HG03457 (cell line): ENCODE results near the gene KRT9.

Source experiments
- ATAC-seq: cut with Tn5 transposase; IDR thresholded peaks from one replicate; pipeline ENCODE4 v1.9.1; 2021; ENCODE audit warnings: moderate number of reproducible peaks; ENCODE audit not compliant: unreplicated experiment

The KRT9 gene

DNA sequence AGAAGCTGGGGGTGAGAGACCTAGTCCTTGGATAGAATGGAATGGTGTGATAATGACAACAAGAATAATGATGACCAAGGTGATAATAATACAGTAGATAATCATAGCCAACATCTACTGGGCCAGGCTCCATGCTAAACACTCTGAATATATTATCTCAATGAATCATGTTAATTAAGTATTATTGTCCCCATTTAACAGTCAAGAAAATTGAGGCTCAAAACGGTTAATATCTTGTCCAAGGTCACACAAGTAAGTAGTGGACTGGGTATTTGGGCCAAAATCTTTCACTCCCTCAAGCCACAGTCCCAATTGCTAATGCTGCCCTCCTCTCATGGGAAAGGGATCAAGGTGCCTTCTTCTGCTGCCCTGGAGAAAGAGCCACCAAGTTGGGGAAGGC lies 39.9 kb downstream of the KRT9 start:
- no peak for ATAC-seq

- ATAC-seq = no peak
Observed at GRCh38 chr17:41530062-41531048, 41.5 kb downstream of the KRT9 start.

DNA sequence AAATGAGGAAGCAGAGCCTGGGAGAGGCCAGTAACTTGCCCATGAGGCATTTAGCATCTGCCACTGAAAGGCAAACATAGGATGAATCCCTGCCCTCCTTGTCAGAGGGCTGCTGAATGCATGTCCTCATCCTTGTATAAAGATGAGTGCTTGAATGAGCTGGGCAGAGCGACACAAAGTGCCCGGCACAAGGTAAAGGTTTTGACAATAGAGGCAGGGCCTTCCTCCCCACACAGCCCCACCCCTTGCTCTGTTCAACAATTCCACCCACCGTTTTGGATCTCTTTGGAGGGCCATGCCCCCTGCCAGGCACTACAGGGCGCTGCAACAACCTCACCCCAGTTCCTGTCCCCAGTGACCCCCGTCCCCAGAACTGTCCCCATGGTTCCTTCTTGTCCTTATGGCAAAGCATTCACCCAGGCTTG lies 42.4 kb downstream of the KRT9 start:
- no peak for ATAC-seq

DNA sequence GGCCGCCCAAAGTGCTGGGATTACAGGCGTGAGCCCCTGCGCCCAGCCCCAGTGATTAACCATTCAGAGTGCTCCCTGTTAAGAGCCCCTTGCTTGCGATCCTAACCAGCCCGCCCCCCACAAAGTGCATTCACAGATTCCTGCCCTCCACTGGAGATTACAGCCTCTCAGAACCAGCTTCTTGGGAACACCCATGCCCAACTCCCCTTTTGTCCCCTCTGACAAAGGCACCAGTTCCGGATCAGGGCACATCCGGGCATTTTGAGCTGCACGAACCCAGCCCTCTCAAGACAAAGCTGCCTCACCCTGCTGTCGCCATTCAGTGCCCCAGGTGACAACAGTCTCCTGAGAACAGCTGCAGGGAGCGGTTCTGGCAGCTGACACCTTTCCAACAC lies 42.9 kb downstream of the KRT9 start:
- ATAC-seq = no peak

DNA sequence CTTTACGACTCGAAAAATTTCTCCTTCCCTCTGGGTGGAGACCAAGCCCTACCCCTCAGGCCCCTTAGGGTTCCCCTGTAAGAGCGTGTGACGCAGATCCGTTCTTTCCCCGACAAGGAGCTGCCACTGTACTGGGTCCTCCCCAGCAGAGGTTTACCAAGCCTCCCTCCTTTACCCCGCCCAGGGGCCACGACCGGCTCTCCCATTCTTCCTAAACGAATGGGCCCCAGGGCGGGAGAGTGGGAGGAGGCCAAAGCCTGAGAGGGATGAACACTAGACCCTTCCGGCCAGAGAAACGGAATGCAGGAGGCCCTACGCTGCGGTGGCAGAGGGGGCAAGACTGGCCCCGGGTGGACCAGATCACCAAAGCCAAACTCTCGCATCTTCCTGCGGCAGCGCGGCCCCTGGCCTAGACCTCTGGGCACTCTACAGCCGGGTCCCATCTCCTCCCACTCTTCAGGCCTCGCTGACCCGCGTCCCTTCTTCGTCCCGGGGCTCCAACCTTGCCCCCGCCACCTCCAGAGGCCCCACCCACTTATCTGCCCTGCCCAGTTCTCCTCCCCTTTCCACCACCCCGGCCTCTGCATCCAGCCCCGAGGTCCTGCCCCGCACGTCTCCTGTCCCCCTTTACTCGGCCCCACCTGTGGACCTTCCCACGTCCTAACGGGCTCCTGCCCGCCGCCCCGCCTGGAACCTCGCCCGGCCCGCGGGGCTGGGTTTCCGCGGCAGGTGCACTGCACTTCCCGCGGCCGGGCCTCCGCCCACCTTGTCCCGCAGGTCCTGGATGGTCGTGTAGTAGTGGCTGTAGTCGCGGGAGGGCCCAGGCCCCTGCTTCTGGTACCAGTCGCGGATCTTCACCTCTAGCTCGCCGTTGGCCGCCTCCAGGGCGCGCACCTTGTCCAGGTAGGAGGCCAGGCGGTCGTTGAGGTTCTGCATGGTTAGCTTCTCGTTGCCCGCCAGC lies 44.5 kb downstream of the KRT9 start:
- ATAC-seq = no peak

DNA sequence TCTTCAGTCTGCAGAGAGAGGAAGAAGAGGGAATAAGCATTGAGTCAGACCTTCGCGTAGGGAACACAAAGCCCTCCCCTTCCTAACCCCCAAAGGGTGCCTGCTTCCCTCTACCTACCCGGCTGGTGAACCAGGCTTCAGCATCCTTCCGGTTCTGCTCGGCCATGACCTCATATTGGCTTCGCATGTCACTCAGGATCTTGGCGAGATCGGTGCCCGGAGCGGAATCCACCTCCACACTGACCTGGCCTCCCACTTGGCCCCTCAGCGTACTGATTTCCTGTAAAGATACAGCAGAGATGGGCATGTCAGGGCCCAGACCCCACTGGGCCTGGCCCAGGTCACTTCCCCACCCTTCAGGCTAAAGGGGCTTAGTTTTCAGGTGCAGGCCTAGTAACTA lies 47.6 kb downstream of the KRT9 start:
- no peak for ATAC-seq

GRCh38 chr17:41523787-41524186 lies 48.1 kb downstream of the KRT9 start:
- ATAC-seq = no peak

GRCh38 chr17:41523225-41523593 lies 48.6 kb downstream of the KRT9 start:
- ATAC-seq = no peak

- ATAC-seq = no peak
Observed at GRCh38 chr17:41522301-41523224, 49.3 kb downstream of the KRT9 start.

DNA sequence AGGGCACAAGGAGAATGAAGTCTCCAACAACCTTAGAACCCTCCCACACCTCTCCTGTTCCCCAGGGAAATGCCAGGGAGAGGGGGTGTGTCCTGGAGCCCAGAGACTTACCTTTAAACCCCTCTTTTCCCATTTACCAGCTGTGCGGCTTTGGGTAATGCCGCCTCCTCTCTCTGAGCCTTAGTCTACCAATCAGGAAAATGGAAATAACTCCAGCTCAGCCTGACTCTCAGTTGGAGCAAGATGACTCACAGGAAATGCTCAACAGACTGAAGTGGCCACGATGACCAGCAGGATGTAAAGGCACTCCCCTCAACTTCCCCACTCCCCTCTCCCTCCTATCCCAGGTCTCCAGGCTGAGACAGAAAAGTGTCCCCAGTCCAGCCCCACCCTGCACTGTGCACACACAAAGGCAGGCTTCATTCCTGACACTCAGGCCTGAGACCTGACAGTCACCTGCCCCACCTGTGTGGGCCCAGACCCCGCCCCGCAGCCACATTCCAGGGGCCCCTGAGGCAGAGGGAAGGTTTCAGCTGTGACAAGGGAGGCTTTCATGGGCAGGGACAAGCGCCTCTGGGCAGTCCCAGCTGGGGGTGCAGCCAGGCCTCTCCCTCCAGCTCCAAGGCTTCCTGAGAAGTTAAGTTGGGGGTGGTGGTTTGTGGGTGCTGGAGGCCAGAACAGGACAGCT lies 50.1 kb downstream of the KRT9 start:
- ATAC-seq = no peak

- no peak for ATAC-seq
Observed at GRCh38 chr17:41520821-41521521, 50.9 kb downstream of the KRT9 start.

DNA sequence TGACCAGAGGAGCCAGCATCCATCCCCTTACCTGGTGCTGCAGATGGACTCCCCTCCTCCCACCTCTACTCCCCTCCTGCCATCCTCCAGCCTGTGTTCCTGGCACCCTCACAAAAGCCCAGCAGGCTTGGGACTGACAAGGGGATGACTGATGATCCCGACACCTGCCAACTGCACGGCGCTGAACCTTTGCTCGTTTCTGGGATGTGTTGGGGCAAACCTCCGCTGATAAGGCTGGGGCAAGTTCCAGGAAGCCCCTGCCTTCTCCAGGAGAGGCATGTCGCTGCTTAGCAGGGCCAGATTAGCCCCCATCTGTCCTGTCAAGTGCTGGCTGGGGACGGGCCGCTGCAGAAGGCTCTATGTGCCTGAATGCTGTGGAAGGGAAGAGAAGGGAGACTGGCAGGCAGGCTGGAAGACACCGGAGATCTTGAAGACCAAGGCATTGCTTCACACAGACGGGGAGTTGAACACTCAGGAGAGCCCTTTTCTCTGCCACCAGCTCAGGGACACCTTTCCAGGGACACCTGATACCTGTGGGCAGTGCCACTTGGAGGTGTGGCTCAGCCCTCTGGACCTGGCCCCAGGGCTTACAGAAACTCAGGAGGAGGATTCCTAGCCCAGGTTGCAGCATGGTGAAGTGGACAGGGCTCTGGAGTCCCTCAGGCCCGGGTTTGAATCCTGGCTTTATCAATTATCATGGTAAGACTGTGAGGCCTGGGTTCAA lies 52.2 kb downstream of the KRT9 start:
- ATAC-seq = no peak

- ATAC-seq = no peak
Observed at GRCh38 chr17:41518789-41519449, 52.9 kb downstream of the KRT9 start, which contains the start of gene KRT15. TSS of gene KRT15 (minus strand) at chr17:41518890. CDS start at chr17:41518827, 63 bp downstream.

DNA sequence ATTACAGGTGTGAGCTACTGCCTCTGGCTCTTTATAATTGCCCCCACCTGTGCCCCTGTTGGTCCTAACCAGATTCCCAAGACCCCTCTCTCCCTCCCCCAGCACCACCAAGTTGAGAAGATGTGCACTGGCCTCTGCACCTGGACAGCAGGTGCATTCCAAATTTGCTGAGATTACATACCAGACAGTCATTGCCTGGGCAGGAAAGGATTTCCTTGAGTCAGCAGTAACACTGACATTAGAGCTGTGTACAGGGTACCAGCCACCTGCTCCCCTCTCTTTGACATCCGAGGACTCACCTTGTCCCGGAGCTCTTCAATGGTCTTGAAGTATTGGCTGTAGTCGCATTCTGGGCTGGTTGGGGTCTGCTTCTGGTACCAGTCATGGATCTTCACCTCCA lies 53.8 kb downstream of the KRT9 start:
- ATAC-seq = no peak

DNA sequence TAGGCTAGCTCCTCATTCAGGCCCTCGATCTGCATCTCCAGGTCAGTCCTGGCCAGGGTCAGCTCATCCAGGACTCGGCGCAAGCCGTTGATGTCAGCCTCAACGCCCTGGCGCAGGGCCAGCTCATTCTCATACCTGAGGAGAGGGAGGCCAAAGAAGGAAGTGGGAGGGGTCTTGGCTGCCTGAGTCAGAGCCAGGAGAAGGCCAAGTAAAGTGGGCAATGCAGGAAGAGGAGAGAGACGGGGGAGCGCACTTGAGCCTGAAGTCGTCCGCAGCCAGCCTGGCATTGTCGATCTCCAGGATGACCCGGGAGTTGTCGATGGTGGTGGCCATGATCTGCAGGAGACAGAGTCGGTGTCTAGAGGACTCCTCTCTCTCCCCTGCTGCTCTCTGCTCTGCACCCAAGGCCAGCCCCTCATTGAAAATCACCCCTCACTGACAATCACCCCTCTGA lies 55.0 kb downstream of the KRT9 start:
- no peak for ATAC-seq

- no peak for ATAC-seq
Observed at GRCh38 chr17:41516147-41516829, 55.6 kb downstream of the KRT9 start.
